Neural progenitor cell (in vitro differentiated cells): ENCODE results near the gene TMEM145. TPM values are rescaled to one million over a fixed set of nuclear protein-coding genes. Genes with fewer than 3 reads are reported as not detected.
A peak's percentile ranks its signal among the peaks of the same experiment; 100 is the strongest.

Experiments used
- DNase-seq: peaks from one replicate; pipeline ENCODE4 v3.0.0-alpha.2; 2016; ENCODE audit warnings: low spot score
- H2AFZ ChIP-seq: fragments of 200-600 bp; sonication (generic); replicated peaks from 2 replicates; pipeline ENCODE4 v1.6.1; 2016; ENCODE audit warnings: antibody characterized with exemption
- H3F3A ChIP-seq: fragments of 200-600 bp; sonication (generic); 2 replicates; pipeline ENCODE4 v1.6.1; 2016; ENCODE audit warnings: antibody characterized with exemption, low read depth
- H3K27ac ChIP-seq: fragments of 200-600 bp; sonication (generic); 2 replicates; pipeline ENCODE4 v1.5.1; 2016; ENCODE audit warnings: mild to moderate bottlenecking
- H3K27me3 ChIP-seq: fragments of 200-600 bp; sonication (generic); 2 replicates; pipeline ENCODE4 v1.6.1; 2016; ENCODE audit warnings: mild to moderate bottlenecking, moderate library complexity
- H3K36me3 ChIP-seq: fragments of 200-600 bp; sonication (generic); 2 replicates; pipeline ENCODE4 v1.5.1; 2016
- H3K4me1 ChIP-seq: fragments of 200-600 bp; sonication (generic); 2 replicates; pipeline ENCODE4 v1.6.1; 2016; ENCODE audit warnings: mixed run types
- H3K4me2 ChIP-seq: fragments of 200-600 bp; sonication (generic); 2 replicates; pipeline ENCODE4 v1.6.1; 2016
- H3K4me3 ChIP-seq: fragments of 200-600 bp; sonication (generic); 2 replicates; pipeline ENCODE4 v1.5.1; 2016
- H3K79me2 ChIP-seq: fragments of 200-600 bp; sonication (generic); 2 replicates; pipeline ENCODE4 v1.6.1; 2016; ENCODE audit warnings: low read depth
- H3K9ac ChIP-seq: fragments of 200-600 bp; sonication (generic); 2 replicates; pipeline ENCODE4 v1.6.1; 2016
- H3K9me3 ChIP-seq: fragments of 200-600 bp; sonication (generic); 2 replicates; pipeline ENCODE4 v1.5.1; 2016; ENCODE audit warnings: low read depth
- H4K20me1 ChIP-seq: fragments of 200-600 bp; sonication (generic); 2 replicates; pipeline ENCODE4 v1.6.1; 2016; ENCODE audit warnings: low read depth
- H3K27ac Mint-ChIP-seq: 3 replicates; pipeline ENCODE4 v1.8.0; 2021; ENCODE audit warnings: mixed read lengths
- H3K27me3 Mint-ChIP-seq: 2 replicates; pipeline ENCODE4 v1.8.0; 2022; ENCODE audit warnings: low read depth, mild to moderate bottlenecking, inconsistent platforms, moderate library complexity, mixed read lengths; ENCODE audit not compliant: insufficient read depth
- H3K36me3 Mint-ChIP-seq: 3 replicates; pipeline ENCODE4 v1.8.0; 2021; ENCODE audit warnings: mixed read lengths
- H3K4me1 Mint-ChIP-seq: 3 replicates; pipeline ENCODE4 v1.8.0; 2021; ENCODE audit warnings: mixed read lengths
- H3K4me3 Mint-ChIP-seq: 3 replicates; pipeline ENCODE4 v1.8.0; 2021; ENCODE audit warnings: mild to moderate bottlenecking, moderate library complexity, mixed read lengths
- H3K9me3 Mint-ChIP-seq: 3 replicates; pipeline ENCODE4 v1.8.0; 2020; ENCODE audit warnings: mixed read lengths
- CTCF ChIP-seq: fragments of 200-600 bp; sonication (generic); IDR thresholded peaks from 2 replicates; pipeline ENCODE4 v1.5.1; 2017; ENCODE audit warnings: antibody characterized with exemption, mild to moderate bottlenecking
- EZH2 ChIP-seq: fragments of 200-600 bp; sonication (generic); IDR thresholded peaks from 2 replicates; pipeline ENCODE4 v1.6.1; 2017; ENCODE audit warnings: antibody characterized with exemption, mild to moderate bottlenecking, moderate library complexity
- EZH2phosphoT487 ChIP-seq: fragments of 200-600 bp; sonication (generic); IDR thresholded peaks from 2 replicates; pipeline ENCODE4 v1.6.1; 2017; ENCODE audit warnings: antibody characterized with exemption
- microRNA-seq: library from miRNA; unstranded; fragments of <30 nt; microRNA quantifications from one replicate; pipeline ENCODE4, GENCODE V29; 2016
- small RNA-seq: library from RNA; depleted of rRNA; stranded (forward); fragments of <200 nt; gene quantifications from one replicate; pipeline ENCODE3, GENCODE V24; 2015
- total RNA-seq: library from RNA; depleted of rRNA; stranded (reverse); fragments of >200 nt; gene quantifications from 2 replicates; pipeline ENCODE4 v1.2.3, GENCODE V29; 2015; ENCODE audit warnings: low replicate concordance

The TMEM145 gene
- total RNA-seq, 1 donor from 2014 or later = 6.6 TPM

- no peak for TF ChIP-seq EZH2
- no peak for TF ChIP-seq EZH2phosphoT487
- TF ChIP-seq CTCF = no peak
- peaks cover 14% of the 10 kb centered on the region for H3K36me3 Mint-ChIP-seq
- Histone ChIP-seq H3K36me3 (no peaks in the 10 kb centered on the region), H3F3A (no peaks in the 10 kb centered on the region), H3K79me2 (no peaks in the 10 kb centered on the region), H3K4me3 (no peak overlapping the region), H3K4me2 (no peak overlapping the region), H3K9ac (no peak overlapping the region), H3K4me1 (peaks cover 10% of the 10 kb centered on the region), H4K20me1 (no peaks in the 10 kb centered on the region), H2AFZ (no peak overlapping the region), H3K27me3 (no peaks in the 10 kb centered on the region), H3K27ac (no peak overlapping the region), H3K9me3 (no peaks in the 10 kb centered on the region)
- H3K4me3 Mint-ChIP-seq = no peak overlapping the region
- H3K4me1 Mint-ChIP-seq = peaks cover 21% of the 10 kb centered on the region
- no peaks in the 10 kb centered on the region for H3K9me3 Mint-ChIP-seq
- peaks cover 8% of the 10 kb centered on the region for H3K27me3 Mint-ChIP-seq
- H3K27ac Mint-ChIP-seq = peak overlapping the region; percentile 81
- no peak for DNase-seq
Observed at GRCh38 chr19:42370626-42371175, 57.6 kb downstream of the TMEM145 start.

Small RNA genes lying within 50 kb of the gene (microRNA-seq; reads per million reads assigned to microRNA genes)
- not detected for gene MIR8077

Small RNA genes lying within 50 kb of the gene (small RNA-seq; reads per million reads assigned to genes)
- not detected for gene MIR8077

Other genes with a start within 250 kb of the TMEM145 start
- gene GRIK5, start 243.1 kb upstream of the TMEM145 start, total RNA-seq = 5.8 and 19.4 TPM in 2 replicates
- 13.4 and 35.6 TPM in 2 replicates for gene ZNF574, start 237.1 kb upstream of the TMEM145 start, total RNA-seq
- gene POU2F2, start 180.9 kb upstream of the TMEM145 start, total RNA-seq = 0.31 and 0.69 TPM in 2 replicates
- 19.8 and 54.2 TPM in 2 replicates for gene DEDD2, start 95.6 kb upstream of the TMEM145 start, total RNA-seq
- gene ZNF526, start 93.0 kb upstream of the TMEM145 start, total RNA-seq = 6.5 and 13.0 TPM in 2 replicates
- gene GSK3A, start 70.7 kb upstream of the TMEM145 start, total RNA-seq = 22.5 and 41.3 TPM in 2 replicates
- gene ERF, start 58.2 kb upstream of the TMEM145 start, total RNA-seq = 43.1 and 94.8 TPM in 2 replicates
- gene CIC, start 44.1 kb upstream of the TMEM145 start, total RNA-seq = 5.2 and 28.1 TPM in 2 replicates
- 1.0 TPM in 2 replicates for gene PRR19, start 11.2 kb upstream of the TMEM145 start, total RNA-seq
- 63.2 and 106 TPM in 2 replicates for gene PAFAH1B3, start 10.7 kb upstream of the TMEM145 start, total RNA-seq
- gene MEGF8, start 12.3 kb downstream of the TMEM145 start, total RNA-seq = 7.3 and 21.4 TPM in 2 replicates
- gene CNFN, start 77.0 kb downstream of the TMEM145 start, total RNA-seq = 2.9 and 3.2 TPM in 2 replicates
- gene LIPE, start 114.1 kb downstream of the TMEM145 start, total RNA-seq = 3.5 and 5.0 TPM in 2 replicates
- gene CXCL17, start 129.6 kb downstream of the TMEM145 start, total RNA-seq = 0.12 TPM in 1 of 2 replicates, not detected in the other
- 0.03 and 0.39 TPM in 2 replicates for gene CEACAM1, start 215.2 kb downstream of the TMEM145 start, total RNA-seq